ENCODE measurements around the gene GPR183. TPM values are rescaled to one million over a fixed set of nuclear protein-coding genes. Genes with fewer than 3 reads are reported as not detected.

Gene GPR183
- total and polyA plus RNA-seq, 2 experiments from 2014 or later, result 0.25 TPM; not detected in 1

DNA sequence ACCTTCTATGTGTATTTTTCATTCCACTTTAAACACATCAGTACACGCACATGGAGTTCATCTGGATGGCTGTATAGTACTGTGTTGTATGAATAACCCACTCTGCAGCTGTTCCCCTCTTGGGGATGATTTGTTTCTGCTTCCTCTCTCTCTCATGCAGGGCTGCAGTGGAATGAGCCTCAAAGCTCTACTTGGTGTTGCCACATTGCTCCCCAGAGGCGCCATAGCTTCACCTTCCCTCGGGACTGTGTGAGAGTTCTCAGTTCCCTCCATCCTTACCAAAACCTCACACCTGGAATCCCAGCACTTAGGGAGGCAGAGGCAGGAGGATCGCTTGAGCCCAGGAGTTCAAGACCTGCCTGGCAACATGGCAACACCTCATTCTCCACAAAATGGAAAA, 28.4 kb upstream of the GPR183 start:
- H3K4me2 ChIP-seq (ENCODE audit: unreplicated experiment), result no peak overlapping the region
- H3K27me3 ChIP-seq (replicated peaks; ENCODE audit: insufficient read depth), result no peaks in the 10 kb centered on the region
- no peak overlapping the region for H2AFZ ChIP-seq
- H3K27ac ChIP-seq, result no peak overlapping the region
- 87 to 93% methylated on average over 4 of the region's 4 CpGs for WGBS, 2 experiments (ENCODE audit: low coverage in 1 of 2, low lambda C conversion rate in 2 of 2, missing lambda C conversion rate in 2 of 2)
- no peaks in the 10 kb centered on the region for H3K79me2 ChIP-seq (ENCODE audit: insufficient read depth)
- no peaks in the 10 kb centered on the region for H3K9me2 ChIP-seq (ENCODE audit: insufficient read depth)
- in situ Hi-C loops (cut with MboI), result no loop called here
- H3K9ac ChIP-seq, result no peak overlapping the region
- no peaks in the 10 kb centered on the region; the same call in 1 of the 2 replicates for H3K36me3 ChIP-seq (ENCODE audit: low read depth)
- no peak overlapping the region for H3K4me3 ChIP-seq
- TF ChIP-seq EZH2 (IDR thresholded peaks at IDR 0.05; ENCODE audit: insufficient read depth, poor library complexity, severe bottlenecking), result no peak
- TF ChIP-seq EZH2phosphoT487 (IDR thresholded peaks at IDR 0.05; ENCODE audit: insufficient read depth, low read depth), result no peak
- H3K4me1 ChIP-seq (ENCODE audit: insufficient read depth), result peaks cover 9% of the 10 kb centered on the region; the same call in 1 of the 2 replicates
- H3K9me3 ChIP-seq (ENCODE audit: low read depth), result no peaks in the 10 kb centered on the region
- no peak for DNase-seq
- H3F3A ChIP-seq (ENCODE audit: insufficient read depth), result peaks cover 4% of the 10 kb centered on the region; the same call in 1 of the 2 replicates
- H4K20me1 ChIP-seq (ENCODE audit: insufficient read depth), result no peaks in the 10 kb centered on the region

DNA sequence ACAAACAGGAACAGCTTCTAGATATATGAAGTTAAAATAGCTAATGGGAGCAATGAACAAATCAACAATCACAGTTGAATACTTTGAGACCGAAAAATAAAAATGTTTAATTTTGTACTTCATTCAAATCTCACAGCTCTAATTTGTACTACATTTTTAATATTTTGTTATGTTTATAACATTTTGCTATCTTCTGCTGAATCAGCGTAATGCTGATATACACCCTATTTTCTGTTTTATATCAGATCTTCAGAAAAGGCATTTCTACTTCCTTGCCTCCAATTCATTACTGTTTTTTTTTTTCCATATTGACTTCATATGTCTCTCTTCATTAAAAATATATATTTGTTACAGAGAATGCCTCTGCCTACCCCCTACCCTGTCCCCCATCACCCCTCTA, 27.9 kb upstream of the GPR183 start:
- Histone ChIP-seq H3K9me3 (ENCODE audit: low read depth) (no peaks in the 10 kb centered on the region), H3K27me3 (replicated peaks; ENCODE audit: insufficient read depth) (no peaks in the 10 kb centered on the region), H2AFZ (no peak overlapping the region), H4K20me1 (ENCODE audit: insufficient read depth) (no peaks in the 10 kb centered on the region), H3K4me2 (ENCODE audit: unreplicated experiment) (no peak overlapping the region), H3K79me2 (ENCODE audit: insufficient read depth) (no peaks in the 10 kb centered on the region), H3F3A (ENCODE audit: insufficient read depth) (peaks cover 4% of the 10 kb centered on the region; the same call in 1 of the 2 replicates), H3K9me2 (ENCODE audit: insufficient read depth) (no peaks in the 10 kb centered on the region), H3K4me1 (ENCODE audit: insufficient read depth) (peaks cover 5% of the 10 kb centered on the region; the same call in 1 of the 2 replicates), H3K27ac (no peak overlapping the region), H3K36me3 (ENCODE audit: low read depth) (no peaks in the 10 kb centered on the region), H3K4me3 (no peak overlapping the region), H3K9ac (no peak overlapping the region)
- 92 to 99% methylated on average over 2 of the region's 2 CpGs for WGBS, 2 experiments (ENCODE audit: low coverage in 1 of 2, low lambda C conversion rate in 2 of 2, missing lambda C conversion rate in 2 of 2)
- TF ChIP-seq EZH2 (IDR thresholded peaks at IDR 0.05; ENCODE audit: insufficient read depth, poor library complexity, severe bottlenecking) (no peak), EZH2phosphoT487 (IDR thresholded peaks at IDR 0.05; ENCODE audit: insufficient read depth, low read depth) (no peak)
- DNase-seq, result no peak
- in situ Hi-C loops (cut with MboI), result no loop called here

DNA sequence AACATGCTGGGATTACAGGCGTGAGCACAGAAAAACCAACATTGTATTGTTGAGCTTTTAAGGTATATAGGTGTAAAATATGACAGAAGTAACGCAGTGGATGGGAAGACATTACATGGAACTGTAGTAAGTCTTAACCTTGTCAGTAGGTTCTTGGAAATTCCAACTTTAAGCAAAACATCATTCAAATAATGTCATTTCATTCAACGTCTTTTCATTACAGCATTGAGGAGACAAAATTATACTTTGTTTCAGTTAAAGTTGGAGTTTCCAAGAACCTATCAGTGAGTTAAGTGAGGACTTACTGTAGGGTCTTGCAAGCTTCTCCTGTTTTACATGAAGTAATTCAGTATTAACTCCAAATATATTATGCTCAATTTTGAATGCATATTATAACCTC, 27.0 kb upstream of the GPR183 start:
- H2AFZ ChIP-seq, result no peak overlapping the region
- H3K9me2 ChIP-seq (ENCODE audit: insufficient read depth), result no peaks in the 10 kb centered on the region
- no peaks in the 10 kb centered on the region for H4K20me1 ChIP-seq (ENCODE audit: insufficient read depth)
- H3K9ac ChIP-seq, result no peak overlapping the region
- no peaks in the 10 kb centered on the region for H3K79me2 ChIP-seq (ENCODE audit: insufficient read depth)
- no peak for TF ChIP-seq EZH2phosphoT487 (IDR thresholded peaks at IDR 0.05; ENCODE audit: insufficient read depth, low read depth)
- TF ChIP-seq EZH2 (IDR thresholded peaks at IDR 0.05; ENCODE audit: insufficient read depth, poor library complexity, severe bottlenecking), result no peak
- H3K27ac ChIP-seq, result no peak overlapping the region
- no peak overlapping the region for H3K4me3 ChIP-seq
- peaks cover under 1% of the 10 kb centered on the region; the same call in 1 of the 2 replicates for H3K36me3 ChIP-seq (ENCODE audit: low read depth)
- H3K4me1 ChIP-seq (ENCODE audit: insufficient read depth), result no peaks in the 10 kb centered on the region
- 95 to 98% methylated on average over 3 of the region's 3 CpGs for WGBS, 2 experiments (ENCODE audit: low coverage in 1 of 2, low lambda C conversion rate in 2 of 2, missing lambda C conversion rate in 2 of 2)
- in situ Hi-C loops (cut with MboI), result no loop called here
- no peak for DNase-seq
- no peaks in the 10 kb centered on the region for H3K27me3 ChIP-seq (replicated peaks; ENCODE audit: insufficient read depth)
- no peak overlapping the region for H3K4me2 ChIP-seq (ENCODE audit: unreplicated experiment)
- H3F3A ChIP-seq (ENCODE audit: insufficient read depth), result no peaks in the 10 kb centered on the region
- no peaks in the 10 kb centered on the region for H3K9me3 ChIP-seq (ENCODE audit: low read depth)

GRCh38 chr13:99332456-99332855, 25.3 kb upstream of the GPR183 start:
- Histone ChIP-seq H3K9me3 (ENCODE audit: low read depth) (no peaks in the 10 kb centered on the region), H3K9ac (no peak overlapping the region), H3K4me2 (ENCODE audit: unreplicated experiment) (no peak overlapping the region), H3K4me1 (ENCODE audit: insufficient read depth) (no peaks in the 10 kb centered on the region), H3K36me3 (ENCODE audit: low read depth) (peaks cover 6% of the 10 kb centered on the region; the same call in 1 of the 2 replicates), H3K9me2 (ENCODE audit: insufficient read depth) (no peaks in the 10 kb centered on the region), H2AFZ (no peak overlapping the region), H3F3A (ENCODE audit: insufficient read depth) (no peaks in the 10 kb centered on the region), H3K27ac (no peak overlapping the region), H4K20me1 (ENCODE audit: insufficient read depth) (no peaks in the 10 kb centered on the region), H3K4me3 (no peak overlapping the region), H3K79me2 (ENCODE audit: insufficient read depth) (no peaks in the 10 kb centered on the region), H3K27me3 (replicated peaks; ENCODE audit: insufficient read depth) (no peaks in the 10 kb centered on the region)
- 88 to 91% methylated on average over 9 of the region's 9 CpGs for WGBS, 2 experiments (ENCODE audit: low coverage in 1 of 2, low lambda C conversion rate in 2 of 2, missing lambda C conversion rate in 2 of 2)
- TF ChIP-seq EZH2phosphoT487 (IDR thresholded peaks at IDR 0.05; ENCODE audit: insufficient read depth, low read depth) (no peak), EZH2 (IDR thresholded peaks at IDR 0.05; ENCODE audit: insufficient read depth, poor library complexity, severe bottlenecking) (no peak)
- no peak for DNase-seq
- in situ Hi-C loops (cut with MboI), result no loop called here

DNA sequence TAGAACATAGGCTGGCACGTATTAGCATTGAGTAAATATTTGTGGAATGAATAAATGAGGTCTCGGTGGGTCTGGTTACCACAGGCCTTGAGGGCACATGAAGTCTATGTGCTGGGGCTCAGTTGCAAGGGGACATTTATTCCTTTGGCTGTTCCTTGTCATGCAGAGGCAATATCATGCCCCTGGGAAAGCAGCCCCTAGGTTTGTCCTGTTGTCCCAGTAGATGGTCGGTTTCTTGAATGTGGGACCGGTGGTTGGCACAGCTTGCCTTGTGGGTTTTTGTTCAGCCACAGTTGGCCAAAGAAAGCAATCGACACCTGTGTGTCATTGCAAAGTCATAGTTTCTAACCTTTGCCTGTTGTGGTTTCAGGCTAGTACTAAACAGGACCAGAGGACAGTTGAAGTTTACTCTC, 24.7 kb upstream of the GPR183 start:
- Histone ChIP-seq H2AFZ (no peak overlapping the region), H3K27ac (no peak overlapping the region), H3K4me3 (no peak overlapping the region), H4K20me1 (ENCODE audit: insufficient read depth) (no peaks in the 10 kb centered on the region), H3K9ac (no peak overlapping the region), H3K36me3 (ENCODE audit: low read depth) (peaks cover 6% of the 10 kb centered on the region; the same call in 1 of the 2 replicates), H3K9me2 (ENCODE audit: insufficient read depth) (no peaks in the 10 kb centered on the region), H3K79me2 (ENCODE audit: insufficient read depth) (no peaks in the 10 kb centered on the region), H3K4me2 (ENCODE audit: unreplicated experiment) (no peak overlapping the region), H3K9me3 (ENCODE audit: low read depth) (no peaks in the 10 kb centered on the region), H3K27me3 (replicated peaks; ENCODE audit: insufficient read depth) (no peaks in the 10 kb centered on the region), H3F3A (ENCODE audit: insufficient read depth) (no peaks in the 10 kb centered on the region), H3K4me1 (ENCODE audit: insufficient read depth) (no peaks in the 10 kb centered on the region)
- TF ChIP-seq EZH2phosphoT487 (IDR thresholded peaks at IDR 0.05; ENCODE audit: insufficient read depth, low read depth) (no peak), EZH2 (IDR thresholded peaks at IDR 0.05; ENCODE audit: insufficient read depth, poor library complexity, severe bottlenecking) (no peak)
- WGBS, 2 experiments (ENCODE audit: low coverage in 1 of 2, low lambda C conversion rate in 2 of 2, missing lambda C conversion rate in 2 of 2), result 95 to 96% methylated on average over 5 of the region's 5 CpGs
- in situ Hi-C loops (cut with MboI), result no loop called here
- no peak for DNase-seq

Measured in GM23248 (cell line).